Right kidney (tissue), 1 donor: ENCODE results near the gene KCNAB1.

ENCODE experiments used
- DNase-seq: peaks from one replicate; pipeline ENCODE4 v3.0.0-alpha.2; 2016

The KCNAB1 gene

DNA sequence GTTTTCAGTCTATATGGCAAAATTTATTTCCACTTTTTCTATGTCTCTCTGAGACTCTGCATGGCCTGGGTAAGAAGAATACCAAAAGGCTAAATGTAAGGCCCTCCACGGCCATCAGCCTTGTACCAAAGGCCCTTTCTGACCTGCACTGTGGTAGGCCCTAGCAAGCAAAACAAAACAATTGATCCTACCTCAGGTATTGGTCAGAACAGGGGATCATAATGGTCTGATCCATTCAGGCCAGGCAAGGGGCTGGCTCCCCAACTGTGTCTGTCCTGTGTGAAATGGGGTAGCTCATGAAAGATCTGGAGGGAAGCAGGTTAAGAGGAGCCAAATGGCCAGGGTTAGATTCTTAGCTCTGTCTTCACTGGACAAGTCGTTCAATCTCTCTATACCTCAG is 253.3 kb downstream of the KCNAB1 start:
- no peak for DNase-seq

DNA sequence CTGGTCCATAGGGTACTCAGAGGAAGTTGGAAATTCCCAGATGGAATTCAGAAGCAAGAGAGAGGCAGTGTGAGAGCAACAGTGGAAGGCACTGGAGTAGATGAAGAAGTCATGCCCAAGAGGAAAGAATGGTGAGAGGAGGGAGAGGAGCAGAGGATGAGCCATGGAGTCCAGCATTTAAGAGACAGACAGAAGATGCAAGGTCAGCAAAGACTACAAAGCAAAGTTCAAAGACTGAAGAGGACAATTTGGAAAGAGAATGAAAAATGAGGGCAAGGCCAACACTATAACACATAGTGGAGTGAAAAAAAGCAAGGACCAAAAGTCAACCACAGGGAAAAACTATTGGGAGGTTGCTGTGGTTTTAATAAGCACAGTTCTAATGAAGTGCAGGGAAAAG is 255.8 kb downstream of the KCNAB1 start:
- no peak for DNase-seq

DNA sequence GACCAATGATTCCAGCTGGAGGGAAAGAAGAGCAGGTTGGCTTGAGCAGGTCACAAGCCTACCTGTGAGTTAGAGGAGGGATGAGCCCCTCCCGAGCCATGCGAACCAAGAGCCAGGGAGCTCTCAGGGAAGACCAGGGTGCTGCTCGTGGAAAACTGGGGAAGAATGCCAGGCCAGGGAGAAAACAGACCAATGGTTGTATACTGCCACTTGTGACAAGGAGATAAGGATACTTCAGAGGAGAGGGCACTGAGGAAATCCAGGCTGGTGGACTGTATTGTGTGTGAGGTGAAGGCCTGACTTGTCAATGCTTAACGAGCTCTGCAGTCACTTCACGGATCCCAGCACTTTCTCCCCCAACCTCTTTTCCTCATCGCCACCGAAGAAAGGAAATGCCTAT is 256.9 kb downstream of the KCNAB1 start:
- DNase-seq = no peak

DNA sequence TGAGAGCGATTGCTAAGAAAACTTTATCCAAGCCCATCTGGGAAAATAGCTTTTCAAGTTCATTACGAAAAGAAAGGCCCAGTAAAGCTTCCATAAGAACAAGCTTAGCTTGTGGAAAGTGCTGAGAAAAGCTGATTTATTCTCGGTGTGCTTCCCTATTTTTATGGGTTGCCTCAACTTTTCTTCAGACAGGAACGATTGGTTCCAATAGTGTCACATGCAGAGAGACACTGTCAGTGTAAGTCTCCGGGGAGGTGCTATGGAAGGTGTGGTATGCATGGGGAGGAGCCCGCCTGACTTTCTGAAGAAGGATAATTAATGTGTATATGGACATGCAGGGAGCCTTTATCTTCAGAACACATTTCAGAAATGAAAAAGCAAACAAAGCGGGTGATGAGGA is 257.3 kb downstream of the KCNAB1 start:
- DNase-seq = no peak

DNA sequence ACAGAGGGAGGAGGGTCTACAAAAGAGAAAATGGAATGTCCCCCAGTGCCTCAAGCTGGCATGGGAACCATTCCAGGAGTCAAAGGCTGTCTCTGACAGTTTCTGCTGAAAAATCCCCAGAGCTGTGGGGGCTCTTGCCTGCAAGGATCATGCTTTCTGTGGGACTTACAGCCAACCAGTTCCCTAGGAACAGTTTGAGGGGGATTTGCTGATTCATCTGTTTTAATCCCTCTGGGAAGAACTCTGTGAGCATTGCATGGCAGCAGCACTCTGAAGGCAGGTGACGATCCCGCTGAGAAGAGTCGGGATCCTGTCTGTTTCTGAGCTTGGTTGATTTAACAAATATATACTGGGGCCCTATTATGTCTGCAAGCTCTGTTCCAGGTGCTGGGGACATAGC is 258.5 kb downstream of the KCNAB1 start:
- DNase-seq = no peak

DNA sequence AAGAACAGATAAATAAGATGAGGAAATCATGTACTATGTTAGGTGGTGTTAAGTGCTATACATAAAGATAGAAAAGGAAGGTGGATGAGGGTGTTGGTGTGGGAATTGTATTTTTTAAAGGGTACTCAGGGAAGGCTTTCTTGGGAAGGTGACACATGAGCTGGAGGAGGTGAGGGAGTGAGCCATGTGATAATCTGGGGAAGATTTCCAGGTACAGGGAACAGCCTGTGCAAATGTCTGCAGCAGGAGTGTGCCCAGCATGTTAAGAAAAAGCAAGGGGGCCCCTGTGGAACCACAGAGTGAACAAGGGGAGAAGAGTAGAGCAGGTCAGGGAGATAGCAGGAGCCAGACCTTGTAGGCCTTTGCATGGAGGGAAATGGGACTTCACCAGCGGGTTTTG is 258.9 kb downstream of the KCNAB1 start:
- DNase-seq = no peak

DNA sequence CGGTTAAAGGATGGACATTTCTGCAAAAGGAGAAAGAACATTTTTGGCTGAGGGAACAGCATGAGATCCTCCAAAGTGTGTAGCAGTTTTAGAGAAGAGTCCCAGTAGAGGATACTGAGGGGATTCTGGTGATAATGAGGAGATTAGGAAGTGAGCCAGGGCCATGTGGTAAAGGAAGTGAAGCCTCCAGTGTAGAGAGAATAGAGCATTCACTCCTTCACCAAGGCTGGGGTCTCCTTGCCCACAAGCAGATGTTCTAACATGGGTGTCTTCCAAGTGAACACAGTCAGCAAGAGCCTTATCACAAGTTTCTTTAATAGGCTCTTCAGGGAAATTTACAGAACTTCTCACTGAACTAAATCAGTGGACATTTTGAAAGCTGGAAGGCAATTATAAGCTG is 260.9 kb downstream of the KCNAB1 start:
- DNase-seq = no peak

DNA sequence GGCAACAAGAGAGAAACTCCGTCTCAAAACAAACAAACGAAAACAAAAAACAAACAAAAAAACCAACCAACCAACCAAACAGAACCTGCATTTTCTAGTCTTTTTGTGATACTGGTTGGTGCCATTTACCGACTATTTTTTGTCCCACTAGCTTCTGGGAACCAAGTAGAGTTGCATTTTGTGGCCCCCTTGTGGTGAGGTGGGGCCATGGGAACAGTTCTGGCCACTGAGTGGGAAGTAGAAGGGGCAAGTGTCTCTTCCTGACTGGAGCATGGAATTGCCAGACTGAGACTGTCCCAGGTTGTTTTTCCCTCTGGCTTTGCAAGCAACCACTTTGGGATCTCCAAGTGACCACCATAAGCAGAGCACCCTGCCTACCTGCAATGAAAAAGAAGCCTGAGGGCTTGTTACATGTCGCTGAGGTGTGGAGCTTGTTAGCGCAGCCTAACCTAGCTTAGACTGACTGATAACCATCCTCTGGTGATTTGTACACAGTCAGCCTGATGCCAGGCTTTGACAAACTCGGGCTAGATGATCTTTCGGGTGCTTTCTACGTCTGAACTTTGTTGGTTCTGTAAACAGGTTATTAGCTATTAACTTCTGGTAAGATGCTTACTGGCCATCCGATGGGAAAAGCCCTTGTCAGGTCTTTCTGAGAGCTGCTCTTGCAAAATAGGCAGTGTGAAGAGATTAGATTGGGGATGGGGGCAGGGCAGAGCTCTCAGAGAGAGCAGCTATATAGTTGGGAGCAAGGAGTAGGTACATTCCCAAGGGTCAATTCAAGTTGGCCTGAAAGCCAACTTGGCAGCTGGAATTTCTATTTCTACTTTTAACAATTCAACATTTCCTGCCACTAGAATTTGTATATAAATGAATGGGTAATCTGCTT is 262.3 kb downstream of the KCNAB1 start:
- no peak for DNase-seq

DNA sequence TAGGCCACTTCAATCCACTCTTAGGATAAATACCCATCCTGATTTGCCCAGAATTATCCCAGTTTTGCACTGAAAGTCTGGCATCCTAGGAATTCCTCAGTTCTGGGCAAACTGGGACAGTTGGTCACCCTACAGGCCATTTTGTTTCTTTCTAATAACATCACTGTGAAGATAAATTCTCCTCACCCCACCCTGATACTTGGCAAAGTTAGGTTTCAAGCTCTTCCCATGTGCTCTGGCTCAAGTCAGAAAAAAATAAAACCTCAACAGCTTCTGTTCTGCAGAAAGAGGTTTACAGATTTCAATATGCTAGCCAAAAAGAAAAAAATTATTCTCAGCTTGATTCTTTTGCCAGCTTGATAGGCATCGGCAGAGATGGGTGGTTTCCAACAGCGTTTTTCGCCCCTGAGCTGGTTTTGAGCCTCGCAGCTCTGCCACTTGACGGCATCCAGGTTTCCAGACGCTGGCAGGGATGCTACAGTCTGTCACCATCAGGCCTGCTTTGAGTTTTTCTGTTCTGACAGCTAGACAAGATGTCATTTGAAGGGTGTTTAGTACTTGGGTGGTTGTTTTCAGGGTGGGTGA is 263.2 kb downstream of the KCNAB1 start:
- no peak for DNase-seq

DNA sequence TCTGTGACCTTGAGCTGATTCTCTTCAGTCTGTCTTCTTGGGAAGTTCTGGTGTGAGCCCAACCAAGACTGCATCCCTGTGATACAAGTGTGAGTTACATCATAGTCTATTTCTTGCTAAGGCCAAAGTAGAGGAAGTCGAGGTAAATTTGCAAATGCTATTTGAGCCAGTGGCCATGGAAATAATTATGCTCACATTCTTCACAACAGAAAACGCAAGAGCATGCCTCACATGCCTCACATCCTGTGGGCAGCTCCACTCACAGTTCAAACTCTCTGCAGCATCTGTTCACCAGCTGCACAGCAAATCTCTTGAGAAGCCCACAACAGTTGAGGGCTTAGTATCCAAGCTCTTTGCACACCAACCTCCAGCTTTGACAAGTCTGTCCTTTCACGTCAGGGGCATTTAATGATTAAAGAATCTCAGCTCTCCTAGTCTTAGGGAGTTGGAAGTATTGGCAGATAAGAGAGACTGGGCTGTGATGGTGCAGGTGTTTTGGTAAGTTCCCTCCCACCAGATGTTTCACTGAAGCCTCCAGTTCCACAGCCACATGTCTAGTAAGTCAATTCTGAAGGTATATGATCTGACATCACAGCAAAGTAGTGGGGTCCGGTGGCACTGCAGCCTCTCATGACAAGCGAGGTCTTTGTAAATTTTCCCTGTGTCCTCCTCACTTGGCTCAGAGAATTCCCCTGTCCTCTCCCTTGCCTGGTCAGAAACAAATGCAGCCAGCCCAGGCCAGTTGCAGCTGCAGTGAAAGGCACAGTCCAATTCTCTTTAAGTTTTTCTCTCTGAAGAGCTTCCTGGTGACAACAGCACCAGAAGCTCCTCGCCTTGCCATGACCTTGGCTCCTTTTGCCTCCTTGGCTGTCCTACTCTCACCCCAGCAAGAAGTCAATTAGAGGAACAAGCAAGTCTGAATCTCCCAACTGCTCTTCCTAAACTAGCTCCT is 268.4 kb downstream of the KCNAB1 start:
- DNase-seq = no peak

DNA sequence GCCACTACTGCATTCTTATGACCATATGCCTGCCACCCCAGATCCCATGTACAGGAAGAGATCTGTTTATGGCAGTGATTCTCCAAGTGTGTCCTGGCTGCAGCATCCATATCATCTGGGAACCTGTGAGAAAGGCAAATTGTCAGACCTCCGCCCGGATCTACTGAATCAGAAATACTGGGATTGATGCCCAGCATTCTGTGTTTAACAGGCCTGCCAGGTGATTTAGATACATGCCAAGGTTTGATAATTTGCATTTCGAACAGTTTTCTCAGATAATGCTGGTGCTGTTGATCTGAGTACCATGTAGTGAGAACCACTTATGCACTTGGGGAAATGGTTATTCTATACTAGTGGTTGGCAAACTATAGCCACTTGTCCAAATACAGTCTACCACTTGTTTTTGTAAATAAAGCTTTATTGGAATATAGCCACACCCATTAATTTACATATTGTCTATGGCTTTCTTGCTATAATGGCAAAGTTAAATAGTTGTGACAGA is 269.1 kb downstream of the KCNAB1 start:
- no peak for DNase-seq

DNA sequence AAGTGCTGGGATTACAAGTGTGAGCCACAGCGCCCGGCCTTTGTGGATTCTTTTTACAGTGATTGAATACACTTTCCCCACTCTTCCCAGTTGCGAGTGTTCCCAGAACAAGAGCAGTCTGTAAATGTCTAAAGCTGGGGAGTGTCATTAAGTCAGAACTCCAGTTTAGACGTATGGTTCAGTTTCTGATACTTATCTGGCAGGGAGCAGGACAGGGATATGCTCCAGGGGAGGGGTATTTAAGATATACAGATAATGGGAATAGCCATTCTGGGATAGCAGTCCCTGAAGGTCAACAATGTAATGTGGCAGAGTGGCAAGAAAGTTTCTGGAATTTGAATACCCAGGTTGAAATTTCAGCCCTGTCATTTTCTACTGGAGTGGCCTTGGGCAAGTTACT is 270.5 kb downstream of the KCNAB1 start:
- DNase-seq = no peak

DNA sequence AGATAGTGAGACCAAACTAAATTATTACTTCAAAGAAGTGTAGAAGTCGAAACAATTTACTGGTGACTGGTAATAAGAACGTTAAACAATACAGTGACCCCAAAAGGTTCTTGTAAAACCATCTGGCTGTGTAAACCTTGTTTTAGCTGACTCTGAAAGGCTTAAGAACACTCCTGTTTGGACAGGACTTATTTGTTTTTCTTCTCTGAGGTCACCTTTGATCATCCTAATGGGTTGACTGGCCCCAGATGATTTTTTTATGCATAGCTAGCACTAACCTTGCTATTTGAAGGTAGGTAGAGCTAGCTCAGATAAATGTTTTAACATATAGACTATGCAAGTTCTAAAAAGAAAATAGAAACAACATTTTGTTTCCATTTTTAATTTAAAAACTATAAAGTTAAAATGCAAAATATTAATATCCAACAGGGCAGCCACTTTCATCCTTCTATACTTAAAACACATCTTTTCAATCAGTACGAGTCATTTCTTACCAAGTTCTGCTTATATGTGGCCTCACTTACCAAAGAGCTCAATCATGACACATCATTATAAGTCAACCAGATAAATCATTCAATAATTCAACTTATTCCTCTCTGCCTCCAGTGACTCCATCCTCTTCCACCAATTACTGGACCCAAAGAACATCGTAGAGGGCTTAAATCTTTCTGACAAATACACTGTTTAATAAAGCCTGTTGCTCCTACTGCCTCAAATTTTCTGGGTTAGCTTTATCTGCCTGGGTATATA is 275.8 kb downstream of the KCNAB1 start:
- no peak for DNase-seq

DNA sequence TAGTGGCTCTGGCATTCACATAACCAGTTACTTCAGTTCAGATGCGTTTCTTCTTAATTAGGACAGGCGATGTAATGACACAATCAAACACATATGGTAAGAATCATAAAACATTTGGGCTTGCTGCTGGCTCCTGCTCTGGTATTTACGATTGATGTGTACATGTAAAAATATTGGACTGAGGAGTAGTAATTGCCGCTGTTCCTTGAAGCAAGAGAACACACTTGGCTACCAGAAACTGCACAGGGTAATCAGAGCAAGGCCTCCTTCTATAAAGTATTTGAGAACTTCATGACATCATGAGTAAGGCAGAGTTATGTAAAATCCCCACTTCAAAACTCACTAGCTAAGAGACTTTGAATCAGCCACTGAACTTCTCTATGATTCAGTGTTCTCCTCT is 276.5 kb downstream of the KCNAB1 start:
- DNase-seq = no peak

DNA sequence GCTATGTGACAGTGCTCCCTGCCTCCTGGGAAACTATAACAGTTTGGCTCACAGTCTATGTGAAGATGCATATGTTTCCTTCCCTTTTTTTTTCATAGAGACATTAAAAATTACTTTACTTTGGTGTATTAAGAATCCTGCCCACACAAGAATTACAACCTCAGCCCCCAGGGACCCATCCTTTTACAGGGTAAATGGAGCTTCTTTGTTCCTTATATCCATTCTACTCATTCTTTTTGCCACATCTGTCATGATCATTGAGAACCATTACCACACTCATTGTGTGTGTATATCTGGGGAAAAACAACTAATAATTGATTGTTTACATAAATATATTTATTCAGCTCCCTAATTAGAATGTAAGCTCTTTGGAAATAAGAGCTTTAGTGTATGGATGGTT is 277.2 kb downstream of the KCNAB1 start:
- DNase-seq = no peak

DNA sequence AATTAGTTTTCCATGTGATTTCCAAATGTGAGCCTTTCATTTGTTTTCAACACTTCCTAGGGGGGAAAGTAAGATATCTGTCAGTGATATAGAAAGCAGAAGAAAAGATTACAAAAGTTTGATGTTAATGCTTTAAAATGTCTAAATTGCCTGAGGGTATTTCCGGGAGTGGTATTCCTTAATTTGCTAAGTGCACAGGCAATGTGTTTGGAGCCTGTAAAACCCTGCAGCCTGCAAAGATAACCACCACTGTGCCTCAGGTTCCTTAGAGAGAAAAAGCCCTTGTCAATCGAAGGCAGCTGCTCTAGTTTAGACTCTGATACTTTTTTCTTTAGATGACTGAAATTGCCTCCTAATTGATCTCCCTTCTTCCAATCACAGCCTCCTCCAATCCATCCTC is 279.7 kb downstream of the KCNAB1 start:
- no peak for DNase-seq

DNA sequence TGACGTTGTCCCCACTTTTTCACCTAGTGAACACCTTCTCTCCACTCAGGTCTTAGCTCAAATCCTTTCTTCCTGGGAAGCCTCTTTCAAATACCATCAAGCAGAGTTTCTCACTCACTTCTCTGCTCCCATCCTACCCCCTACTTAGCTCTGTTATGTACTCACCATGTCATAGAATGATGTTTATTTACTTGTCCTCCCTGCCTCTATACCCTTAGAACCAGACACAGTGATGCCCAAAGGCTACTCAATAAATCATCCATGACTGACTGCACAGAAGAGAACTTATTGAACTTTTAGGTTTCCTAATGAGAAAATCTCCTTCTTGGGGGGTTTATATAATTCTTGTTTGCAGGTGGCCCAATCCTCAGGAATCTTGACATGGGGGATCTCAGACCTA is 280.4 kb downstream of the KCNAB1 start:
- DNase-seq = no peak

DNA sequence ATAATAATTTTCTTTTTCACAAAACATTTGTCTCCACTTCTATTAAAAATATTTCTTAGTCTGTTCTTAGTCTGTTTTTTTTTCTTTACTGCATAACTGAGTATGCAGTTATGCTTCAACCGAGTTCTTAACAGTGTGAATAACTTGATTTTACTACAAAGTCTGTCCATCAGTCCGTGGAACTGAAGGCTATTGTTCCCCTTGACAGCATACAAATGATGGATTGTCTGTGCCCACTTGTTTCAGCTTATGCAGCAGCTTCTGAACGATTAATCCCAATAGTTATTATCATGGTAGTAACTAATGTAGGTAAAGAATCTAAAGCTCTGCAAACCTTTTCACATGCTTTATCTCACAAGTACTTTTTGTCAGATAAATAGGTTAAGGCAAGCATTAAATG is 283.8 kb downstream of the KCNAB1 start:
- no peak for DNase-seq

DNA sequence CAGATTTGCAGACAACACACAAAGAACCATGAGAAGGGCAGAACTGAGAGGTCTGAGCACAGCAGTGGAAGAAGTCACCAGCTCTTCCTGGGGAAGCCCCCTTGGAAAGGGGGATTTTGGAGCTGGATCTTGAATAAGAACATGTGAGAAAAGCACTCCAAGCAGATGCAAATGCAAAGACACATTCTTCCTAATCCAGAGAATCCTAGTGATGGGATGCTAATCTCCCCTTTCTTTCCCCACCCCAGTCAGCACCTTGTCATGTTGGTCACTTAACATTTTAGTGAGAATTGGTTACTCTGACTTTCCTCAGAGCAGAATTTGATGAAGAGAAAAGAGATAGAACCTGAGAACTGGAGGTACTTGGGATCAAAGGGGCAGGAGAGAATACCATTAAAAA is 286.0 kb downstream of the KCNAB1 start:
- DNase-seq = no peak

DNA sequence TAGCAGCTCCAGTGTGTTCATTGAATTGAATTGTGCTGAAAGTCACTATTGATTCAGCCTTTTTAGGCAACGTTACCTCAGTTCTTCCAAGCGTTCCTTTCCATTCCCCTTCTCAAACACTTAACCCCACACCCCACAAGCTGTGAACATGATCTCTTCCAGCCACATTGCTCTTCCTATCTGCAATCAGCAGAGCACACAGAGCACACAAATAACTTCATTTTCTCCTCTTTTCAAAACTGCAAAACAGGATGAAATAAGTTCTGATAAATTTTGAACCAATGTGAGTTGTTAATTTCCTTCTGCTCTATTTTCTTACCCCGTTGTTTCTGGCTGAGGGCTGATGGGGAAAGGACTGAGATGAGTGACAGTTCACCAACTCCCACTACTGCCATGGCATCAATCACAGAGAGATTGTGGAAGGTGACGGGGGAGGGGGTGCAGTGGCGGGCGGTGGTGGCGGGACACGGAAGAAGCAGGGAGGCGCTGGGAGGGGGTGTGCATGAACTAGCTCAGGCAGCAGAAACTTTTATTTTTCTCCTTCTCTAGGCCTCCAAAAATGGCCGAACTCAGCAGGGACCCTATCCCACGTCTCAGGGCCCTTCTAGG is 287.3 kb downstream of the KCNAB1 start:
- no peak for DNase-seq

DNA sequence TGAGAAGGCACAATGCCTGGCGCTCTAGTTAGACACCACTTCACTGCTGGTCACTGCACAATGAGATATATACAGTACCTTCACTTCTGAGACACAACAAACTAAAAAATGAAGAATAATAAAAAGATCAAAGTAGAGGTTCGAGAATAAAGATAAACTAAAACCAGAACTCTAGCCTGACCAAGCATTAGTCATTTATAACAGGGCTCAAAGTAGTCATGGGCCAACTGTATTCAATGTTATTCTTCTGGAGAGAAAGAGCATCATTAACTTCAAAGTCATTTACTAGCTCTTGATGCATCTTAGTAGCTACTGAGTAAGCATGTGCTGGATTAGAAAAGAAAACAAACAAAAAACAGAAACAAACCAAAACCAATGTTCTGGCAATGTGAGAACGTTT is 289.3 kb downstream of the KCNAB1 start:
- DNase-seq = no peak

DNA sequence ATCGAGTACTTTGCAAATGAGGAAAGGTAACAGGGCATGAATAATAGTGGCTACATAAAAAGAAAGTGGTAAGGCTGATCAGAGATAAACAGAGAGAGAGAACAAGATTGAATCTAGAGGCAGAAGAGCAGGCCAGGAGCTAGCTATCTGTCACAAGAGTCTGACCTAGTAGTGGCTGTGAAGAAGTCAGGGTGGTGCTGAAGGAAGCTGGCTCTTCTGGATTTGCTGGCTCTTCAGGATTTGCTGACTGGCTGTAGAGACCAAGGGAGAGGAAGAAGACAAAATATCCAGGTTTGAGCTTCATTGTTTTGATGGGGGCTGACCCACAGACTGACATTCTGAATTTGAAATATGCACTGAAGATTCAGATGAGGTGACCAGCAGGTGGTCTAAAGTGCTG is 292.2 kb downstream of the KCNAB1 start:
- no peak for DNase-seq
